ENCODE measurements around the gene OR51B4.

Gene OR51B4

GRCh38 chr11:5286901-5287300 is 14.8 kb downstream of the OR51B4 start:
- Histone ChIP-seq H3K9me2 (replicated peaks; ENCODE audit: low read depth, low read length) (no peaks in the 10 kb centered on the region), H3K4me1 (ENCODE audit: insufficient read depth, low read length, poor library complexity, severe bottlenecking) (no peaks in the 10 kb centered on the region), H2AFZ (ENCODE audit: low read length) (no peak overlapping the region), H3K4me3 (ENCODE audit: low read length, poor library complexity, severe bottlenecking) (no peak overlapping the region), H3K9me3 (ENCODE audit: insufficient read depth, low read depth, low read length) (no peaks in the 10 kb centered on the region), H3F3A (ENCODE audit: low read depth) (no peaks in the 10 kb centered on the region), H3K9ac (ENCODE audit: low read depth, low read length, poor library complexity, severe bottlenecking) (no peak overlapping the region), H3K27me3 (ENCODE audit: insufficient read depth, low read length, poor library complexity, severe bottlenecking) (no peaks in the 10 kb centered on the region), H3K36me3 (ENCODE audit: insufficient read depth, low read length) (no peaks in the 10 kb centered on the region), H3K79me2 (ENCODE audit: insufficient read depth, low read length) (no peaks in the 10 kb centered on the region), H4K20me1 (ENCODE audit: insufficient read depth, low read length, poor library complexity, severe bottlenecking) (no peaks in the 10 kb centered on the region), H3K4me2 (ENCODE audit: low read depth, low read length, poor library complexity, severe bottlenecking) (no peak overlapping the region)
- no peak for TF ChIP-seq CTCF (conservative IDR thresholded peaks at IDR 0.05; ENCODE audit: low read length)
- TF ChIP-seq EZH2phosphoT487 (IDR thresholded peaks at IDR 0.05; ENCODE audit: borderline replicate concordance) = no peak

GRCh38 chr11:5286351-5286750 is 15.4 kb downstream of the OR51B4 start:
- no peaks in the 10 kb centered on the region for H3F3A ChIP-seq (ENCODE audit: low read depth)
- H4K20me1 ChIP-seq (ENCODE audit: insufficient read depth, low read length, poor library complexity, severe bottlenecking) = no peaks in the 10 kb centered on the region
- no peaks in the 10 kb centered on the region for H3K4me1 ChIP-seq (ENCODE audit: insufficient read depth, low read length, poor library complexity, severe bottlenecking)
- H3K27me3 ChIP-seq (ENCODE audit: insufficient read depth, low read length, poor library complexity, severe bottlenecking) = no peaks in the 10 kb centered on the region
- H3K36me3 ChIP-seq (ENCODE audit: insufficient read depth, low read length) = no peaks in the 10 kb centered on the region
- H3K79me2 ChIP-seq (ENCODE audit: insufficient read depth, low read length) = no peaks in the 10 kb centered on the region
- no peaks in the 10 kb centered on the region for H3K9me3 ChIP-seq (ENCODE audit: insufficient read depth, low read depth, low read length)
- no peaks in the 10 kb centered on the region for H3K9me2 ChIP-seq (replicated peaks; ENCODE audit: low read depth, low read length)
- H3K9ac ChIP-seq (ENCODE audit: low read depth, low read length, poor library complexity, severe bottlenecking) = no peak overlapping the region
- no peak overlapping the region for H2AFZ ChIP-seq (ENCODE audit: low read length)
- TF ChIP-seq CTCF (conservative IDR thresholded peaks at IDR 0.05; ENCODE audit: low read length) (no peak), EZH2phosphoT487 (IDR thresholded peaks at IDR 0.05; ENCODE audit: borderline replicate concordance) (no peak)
- H3K4me3 ChIP-seq (ENCODE audit: low read length, poor library complexity, severe bottlenecking) = no peak overlapping the region
- H3K4me2 ChIP-seq (ENCODE audit: low read depth, low read length, poor library complexity, severe bottlenecking) = no peak overlapping the region

- H3K4me2 ChIP-seq (ENCODE audit: low read depth, low read length, poor library complexity, severe bottlenecking) = no peak overlapping the region
These were observed 15.9 kb downstream of the OR51B4 start for GRCh38 chr11:5285703-5286340.

GRCh38 chr11:5284637-5285036 is 17.1 kb downstream of the OR51B4 start:
- Histone ChIP-seq H3K36me3 (ENCODE audit: insufficient read depth, low read length) (no peaks in the 10 kb centered on the region), H3K9me2 (replicated peaks; ENCODE audit: low read depth, low read length) (no peaks in the 10 kb centered on the region), H3K9ac (ENCODE audit: low read depth, low read length, poor library complexity, severe bottlenecking) (no peak overlapping the region), H3K79me2 (ENCODE audit: insufficient read depth, low read length) (no peaks in the 10 kb centered on the region), H3K4me2 (ENCODE audit: low read depth, low read length, poor library complexity, severe bottlenecking) (no peak overlapping the region), H2AFZ (ENCODE audit: low read length) (no peak overlapping the region), H3K27me3 (ENCODE audit: insufficient read depth, low read length, poor library complexity, severe bottlenecking) (no peaks in the 10 kb centered on the region), H4K20me1 (ENCODE audit: insufficient read depth, low read length, poor library complexity, severe bottlenecking) (no peaks in the 10 kb centered on the region), H3K9me3 (ENCODE audit: insufficient read depth, low read depth, low read length) (no peaks in the 10 kb centered on the region), H3F3A (ENCODE audit: low read depth) (no peaks in the 10 kb centered on the region), H3K4me1 (ENCODE audit: insufficient read depth, low read length, poor library complexity, severe bottlenecking) (no peaks in the 10 kb centered on the region), H3K4me3 (ENCODE audit: low read length, poor library complexity, severe bottlenecking) (no peak overlapping the region)
- TF ChIP-seq CTCF (conservative IDR thresholded peaks at IDR 0.05; ENCODE audit: low read length) (no peak), EZH2phosphoT487 (IDR thresholded peaks at IDR 0.05; ENCODE audit: borderline replicate concordance) (no peak)

More at GRCh38 chr11:5285703-5286340, 15.9 kb downstream of the OR51B4 start:
- no peak overlapping the region for H2AFZ ChIP-seq (ENCODE audit: low read length)
- no peaks in the 10 kb centered on the region for H3K4me1 ChIP-seq (ENCODE audit: insufficient read depth, low read length, poor library complexity, severe bottlenecking)
- no peaks in the 10 kb centered on the region for H3K9me2 ChIP-seq (replicated peaks; ENCODE audit: low read depth, low read length)
- H3K4me3 ChIP-seq (ENCODE audit: low read length, poor library complexity, severe bottlenecking) = no peak overlapping the region
- H3K27me3 ChIP-seq (ENCODE audit: insufficient read depth, low read length, poor library complexity, severe bottlenecking) = no peaks in the 10 kb centered on the region
- no peaks in the 10 kb centered on the region for H3K9me3 ChIP-seq (ENCODE audit: insufficient read depth, low read depth, low read length)
- H3K36me3 ChIP-seq (ENCODE audit: insufficient read depth, low read length) = no peaks in the 10 kb centered on the region
- no peak for TF ChIP-seq EZH2phosphoT487 (IDR thresholded peaks at IDR 0.05; ENCODE audit: borderline replicate concordance)
- no peak overlapping the region for H3K9ac ChIP-seq (ENCODE audit: low read depth, low read length, poor library complexity, severe bottlenecking)
- no peaks in the 10 kb centered on the region for H3F3A ChIP-seq (ENCODE audit: low read depth)
- H3K79me2 ChIP-seq (ENCODE audit: insufficient read depth, low read length) = no peaks in the 10 kb centered on the region
- H4K20me1 ChIP-seq (ENCODE audit: insufficient read depth, low read length, poor library complexity, severe bottlenecking) = no peaks in the 10 kb centered on the region
